B cell (primary cell): ENCODE results near the gene TRIP10. TPM values are rescaled to one million over a fixed set of nuclear protein-coding genes. Genes with fewer than 3 reads are reported as not detected.

ENCODE experiments used
- ATAC-seq: fragments of 200-7000 bp; cut with Tn5 transposase; one replicate; pipeline ENCODE4 v1.10.0; 2021; ENCODE audit warnings: low read depth, mild to moderate bottlenecking, moderate number of reproducible peaks, moderate library complexity
- CTCF ChIA-PET: fragments of 350-600 bp; sonication (Branson Sonifier 250); formaldehyde crosslinking; loops from one replicate; lab custom pipeline; 2021; ENCODE audit warnings: antibody characterized with exemption, inconsistent platforms; lab: Charles Lee
- POLR2A ChIA-PET: fragments of 350-600 bp; sonication (Branson Sonifier 250); formaldehyde crosslinking; loops from one replicate; lab custom pipeline; 2021; ENCODE audit warnings: antibody characterized with exemption; lab: Charles Lee
- DNase-seq: peaks from one replicate; pipeline ENCODE4 v3.0.0; 2013
- H2AFZ ChIP-seq: 2 replicates; pipeline ENCODE4 v1.6.1; 2012; ENCODE audit warnings: mild to moderate bottlenecking, low read depth, low read length; ENCODE audit not compliant: insufficient read depth, poor library complexity, severe bottlenecking
- H3K27ac ChIP-seq, 2 donors: 1 replicate in 1 of 2; 2 replicates in 1 of 2; pipeline ENCODE4 v1.5.1; 2012 to 2013; ENCODE audit warnings: low read length in 2 of 2, mild to moderate bottlenecking in 2 of 2, moderate library complexity in 1 of 2
- H3K27me3 ChIP-seq, 4 experiments: fragments of 200-600 bp in 1 of 4; sonication (generic) in 1 of 4; replicated peaks in 1 of 4; 1 replicate in 2 of 4; 2 replicates in 2 of 4; pipeline versions ENCODE4 v1.6.1 to v1.7.0; 2013 to 2016; ENCODE audit warnings: low read length in 3 of 4, mild to moderate bottlenecking in 2 of 4, mixed read lengths in 1 of 4, moderate library complexity in 1 of 4; ENCODE audit not compliant: insufficient read depth in 4 of 4, control insufficient read depth in 3 of 4; ENCODE audit errors: control extremely low read depth in 1 of 4
- H3K36me3 ChIP-seq, 2 experiments: replicated peaks in 1 of 2; 1 replicate in 1 of 2; 2 replicates in 1 of 2; pipeline versions ENCODE4 v1.6.1 to v1.7.1; 2013; ENCODE audit warnings: low read length in 1 of 2; ENCODE audit not compliant: insufficient read depth in 2 of 2, control insufficient read depth in 1 of 2; ENCODE audit errors: control extremely low read depth in 1 of 2, extremely low read depth in 1 of 2
- H3K4me1 ChIP-seq, 2 donors: fragments of 200-600 bp in 1 of 2; sonication (generic) in 1 of 2; 1 replicate in 1 of 2; 2 replicates in 1 of 2; pipeline versions ENCODE4 v1.5.1 to v1.6.1; 2013 to 2017; ENCODE audit warnings: low read length in 2 of 2; ENCODE audit not compliant: control insufficient read depth in 2 of 2, insufficient read depth in 2 of 2
- H3K4me2 ChIP-seq: replicated peaks from 2 replicates; pipeline ENCODE3; 2012; ENCODE audit warnings: mild to moderate bottlenecking, low read depth, low read length; ENCODE audit not compliant: poor library complexity, severe bottlenecking
- H3K4me3 ChIP-seq, 5 experiments: fragments of 200-600 bp in 1 of 5; sonication (generic) in 1 of 5; 1 replicate in 3 of 5; 2 replicates in 2 of 5; pipeline versions ENCODE4 v1.5.1 to v1.7.0; 2011 to 2016; ENCODE audit warnings: low read length in 4 of 5, mild to moderate bottlenecking in 4 of 5, low read depth in 2 of 5, control low read depth in 1 of 5, moderate library complexity in 1 of 5; ENCODE audit not compliant: insufficient read depth in 1 of 5; ENCODE audit errors: control extremely low read depth in 1 of 5, extremely low read depth in 1 of 5
- H3K79me2 ChIP-seq: fragments of 200-600 bp; sonication (generic); one replicate; pipeline ENCODE4 v1.6.0; 2016; ENCODE audit warnings: low read length; ENCODE audit not compliant: control insufficient read depth, insufficient read depth
- H3K9ac ChIP-seq: fragments of 200-600 bp; sonication (generic); 2 replicates; pipeline ENCODE4 v1.6.1; 2017; ENCODE audit warnings: mild to moderate bottlenecking, low read length, moderate library complexity
- H3K9me3 ChIP-seq, 3 donors: one replicate each; pipeline versions ENCODE4 v1.6.1 to v1.7.1; 2013; ENCODE audit warnings: low read length in 2 of 3; ENCODE audit not compliant: control insufficient read depth in 2 of 3, insufficient read depth in 1 of 3; ENCODE audit errors: control extremely low read depth in 1 of 3
- H4K20me1 ChIP-seq: 2 replicates; pipeline ENCODE4 v1.6.0; 2012; ENCODE audit warnings: mild to moderate bottlenecking, low read length; ENCODE audit not compliant: insufficient read depth, control insufficient read depth, poor library complexity, severe bottlenecking
- H3K27ac Mint-ChIP-seq: one replicate; pipeline ENCODE4 v1.8.0; 2021; ENCODE audit warnings: mixed read lengths
- H3K27me3 Mint-ChIP-seq: one replicate; pipeline ENCODE4 v1.8.0; 2021; ENCODE audit warnings: mixed read lengths
- H3K4me1 Mint-ChIP-seq: one replicate; pipeline ENCODE4 v1.8.0; 2021; ENCODE audit warnings: mixed read lengths
- H3K4me3 Mint-ChIP-seq: one replicate; pipeline ENCODE4 v1.8.0; 2021; ENCODE audit warnings: mixed read lengths
- H3K9me3 Mint-ChIP-seq: one replicate; pipeline ENCODE4 v1.8.0; 2022; ENCODE audit warnings: mixed read lengths; ENCODE audit not compliant: insufficient read depth
- CTCF ChIP-seq: fragments of 200-600 bp; IDR thresholded peaks from one replicate; pipeline ENCODE4 v1.8.0; 2022; ENCODE audit warnings: antibody characterized with exemption, mild to moderate bottlenecking
- EZH2 ChIP-seq: IDR thresholded peaks from 2 replicates; pipeline ENCODE4 v1.6.1; 2012; ENCODE audit warnings: borderline replicate concordance, low read depth, mild to moderate bottlenecking, moderate library complexity, low read length; ENCODE audit not compliant: insufficient read depth, poor library complexity, severe bottlenecking
- WGBS: methylation state at CpG from one replicate; pipeline ENCODE4 v1.1.5; 2013; ENCODE audit warnings: missing lambda C conversion rate; ENCODE audit not compliant: insufficient coverage; 5-methylcytosine and 5-hydroxymethylcytosine counted together
- intact Hi-C: fragments of 100-400 bp; cut with micrococcal nuclease; formaldehyde crosslinking; loops from one replicate; pipeline ENCODE4 v1.10.0; 2022
- polyA plus RNA-seq: library from polyadenylated mRNA; depleted of rRNA; stranded (reverse); fragments of >200 nt; gene quantifications from 2 replicates; pipeline ENCODE4 v1.2.3, GENCODE V29; 2012
- total RNA-seq, 2 donors: library from RNA; stranded (reverse); fragments of 120-200 nt in 1 of 2; gene quantifications; 1 replicate in 1 of 2; 2 replicates in 1 of 2; pipeline versions ENCODE4 v1.2.3 to v1.2.4, GENCODE V29; 2013 to 2022

Gene TRIP10
- total and polyA plus RNA-seq, 2 donors (not counting 1 experiment from before 2014, with no cell fraction given): 5.9 to 42.7 TPM

DNA sequence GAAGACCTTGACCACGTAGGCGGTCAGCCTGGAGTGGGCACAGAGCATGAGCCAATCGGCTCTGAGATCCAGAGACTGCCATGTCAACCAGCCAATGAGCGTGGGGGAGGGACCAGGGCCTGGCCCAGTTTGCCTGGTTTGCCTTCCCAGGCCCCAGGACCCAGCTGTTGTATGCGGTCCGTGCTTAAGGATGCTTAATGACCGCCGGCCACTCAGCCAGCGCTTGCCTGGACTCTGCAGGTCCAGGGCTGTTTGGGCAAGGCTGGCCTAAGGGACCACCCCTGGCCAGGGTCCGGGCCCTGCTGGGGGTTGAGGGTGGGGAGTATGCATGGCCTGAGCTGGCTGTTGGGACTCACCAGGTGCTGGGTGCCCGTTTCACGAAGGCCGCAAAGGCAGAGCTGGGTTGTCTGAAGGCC is 46.4 kb upstream of the TRIP10 start:
- Histone ChIP-seq H2AFZ (no peak overlapping the region), H3K9me3 (peaks cover 0 to 12% (median 3%) of the 10 kb centered on the region in 3 donors), H3K4me2 (no peak overlapping the region), H3K27me3 (peaks cover 0 to 5% (median 0%) of the 10 kb centered on the region in 4 experiments), H3K36me3 (no peaks in the 10 kb centered on the region), H3K4me3 (no peak overlapping the region), H3K79me2 (no peaks in the 10 kb centered on the region), H3K4me1 (no peaks in the 10 kb centered on the region), H3K9ac (no peak overlapping the region), H4K20me1 (no peaks in the 10 kb centered on the region), H3K27ac (no peak overlapping the region)
- CTCF ChIA-PET: no interaction called here
- Mint-ChIP-seq H3K4me1 (no peaks in the 10 kb centered on the region), H3K4me3 (no peak overlapping the region), H3K27me3 (peaks cover 7% of the 10 kb centered on the region), H3K27ac (no peak overlapping the region), H3K9me3 (no peaks in the 10 kb centered on the region)
- WGBS: 97% methylated on average over 13 of the region's 13 CpGs
- no peak for ATAC-seq
- POLR2A ChIA-PET: no interaction called here
- no peak for TF ChIP-seq CTCF
- no peak for TF ChIP-seq EZH2
- DNase-seq: no peak
- intact Hi-C loops: no loop called here

GRCh38 chr19:6693681-6694080 is 45.8 kb upstream of the TRIP10 start:
- Histone ChIP-seq H3K9ac (no peak overlapping the region), H3K27me3 (peaks cover 0 to 5% (median 0%) of the 10 kb centered on the region in 4 experiments), H3K4me3 (no peak overlapping the region), H3K4me2 (no peak overlapping the region), H4K20me1 (no peaks in the 10 kb centered on the region), H3K27ac (no peak overlapping the region), H3K36me3 (no peaks in the 10 kb centered on the region), H3K9me3 (peaks cover 0 to 11% (median 3%) of the 10 kb centered on the region in 3 donors), H3K4me1 (no peaks in the 10 kb centered on the region), H2AFZ (no peak overlapping the region), H3K79me2 (no peaks in the 10 kb centered on the region)
- ChIA-PET POLR2A (no interaction called here), CTCF (no interaction called here)
- intact Hi-C loops: no loop called here
- Mint-ChIP-seq H3K27ac (no peak overlapping the region), H3K27me3 (peaks cover 6% of the 10 kb centered on the region), H3K4me1 (no peaks in the 10 kb centered on the region), H3K4me3 (no peak overlapping the region), H3K9me3 (no peaks in the 10 kb centered on the region)
- no peak for ATAC-seq
- no peak for DNase-seq
- WGBS: 88% methylated on average over 4 of the region's 7 CpGs
- TF ChIP-seq CTCF (no peak), EZH2 (no peak)
